Activated T-helper 1 cell treated with anti-CD3 and anti-CD28 coated beads, Interleukin-12 subunit alpha, Interleukin-12 subunit beta, Interleukin-2, Interleukin-4 antibody, amounts not matched to agents 30 ng/mL and 10 ng/mL and 1 ng/mL, durations not matched to agents 14 hours and 24 hours and 36 hours (primary cell): ENCODE results near the gene MGLL. TPM values are rescaled to one million over a fixed set of nuclear protein-coding genes. Genes with fewer than 3 reads are reported as not detected.
"Not testable (repeated sequence)": the region's sequence is repeated elsewhere in the genome, so short reads cannot be mapped to it uniquely, and the experiment has no call there.

ENCODE experiments used
- DNase-seq: peaks from one replicate; pipeline ENCODE4 v3.0.0; 2021; ENCODE audit warnings: low spot score
- H3K27ac Mint-ChIP-seq: one replicate; pipeline ENCODE4 v1.8.0; 2021; ENCODE audit warnings: mild to moderate bottlenecking, mixed read lengths
- H3K27me3 Mint-ChIP-seq: one replicate; pipeline ENCODE4 v1.8.0; 2022; ENCODE audit warnings: mild to moderate bottlenecking, moderate library complexity, mixed read lengths; ENCODE audit not compliant: insufficient read depth
- H3K36me3 Mint-ChIP-seq: one replicate; pipeline ENCODE4 v1.8.0; 2021; ENCODE audit warnings: low read depth, mixed read lengths
- H3K4me1 Mint-ChIP-seq: one replicate; pipeline ENCODE4 v1.8.0; 2021; ENCODE audit warnings: low read depth, mixed read lengths
- H3K4me3 Mint-ChIP-seq: one replicate; pipeline ENCODE4 v1.8.0; 2021; ENCODE audit warnings: mild to moderate bottlenecking, moderate library complexity, mixed read lengths
- H3K9me3 Mint-ChIP-seq: one replicate; pipeline ENCODE4 v1.8.0; 2021; ENCODE audit warnings: mixed read lengths
- intact Hi-C: fragments of 100-400 bp; cut with micrococcal nuclease; formaldehyde crosslinking; loops from one replicate; pipeline ENCODE4 v1.15.1; 2024
- total RNA-seq: library from RNA; stranded (reverse); gene quantifications from 2 replicates; pipeline ENCODE4 v1.2.3, GENCODE V29; 2022

Gene MGLL
- total RNA-seq, 1 donor from 2014 or later = 2.2 TPM

DNA sequence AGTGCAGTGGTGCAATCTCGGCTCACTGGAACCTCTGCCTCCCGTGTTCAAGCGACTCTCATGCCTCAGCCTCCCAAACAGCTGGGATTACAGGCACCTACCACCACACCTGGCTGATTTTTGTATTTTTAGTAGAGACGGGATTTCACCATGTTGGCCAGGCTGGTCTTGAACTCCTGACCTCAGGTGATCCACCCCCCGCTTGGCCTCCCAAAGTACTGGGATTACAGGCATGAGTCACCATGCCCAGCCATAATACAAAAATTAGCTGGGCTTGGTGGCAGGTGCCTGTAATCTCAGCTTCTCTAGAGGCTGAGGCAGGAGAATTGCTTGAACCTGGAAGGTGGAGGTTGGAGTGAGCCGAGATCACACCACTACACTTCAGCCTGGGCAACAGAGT is 167.3 kb downstream of the MGLL start:
- H3K9me3 Mint-ChIP-seq, DNase-seq: not testable (repeated sequence)
- intact Hi-C loops = loop anchor here (10.0 kb wide), 1 partner anchor 480 kb away; no protein-coding TSS in a partner anchor

DNA sequence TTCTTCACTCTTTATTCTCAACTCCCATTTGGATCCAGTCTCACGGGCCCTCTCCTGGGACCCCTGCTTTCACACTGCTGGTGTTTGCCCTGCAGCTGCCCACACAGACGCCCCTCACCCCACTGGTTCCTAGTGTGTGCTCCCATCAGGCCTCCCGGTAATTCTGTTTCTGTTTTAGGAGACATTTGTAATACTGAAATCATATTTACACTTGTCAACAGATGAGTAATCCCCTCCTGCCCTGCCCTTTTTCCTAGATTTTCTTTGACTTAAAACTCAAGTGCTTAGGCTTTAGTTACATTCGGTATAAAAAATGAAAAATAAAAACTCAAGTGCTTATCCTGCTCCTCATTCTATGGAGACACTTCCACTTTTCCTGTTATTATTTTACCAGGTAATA is 167.9 kb downstream of the MGLL start:
- Mint-ChIP-seq H3K9me3 (no peaks in the 10 kb centered on the region), H3K4me1 (no peaks in the 10 kb centered on the region), H3K36me3 (no peaks in the 10 kb centered on the region), H3K27ac (no peak overlapping the region), H3K27me3 (peaks cover 14% of the 10 kb centered on the region), H3K4me3 (no peak overlapping the region)
- no peak for DNase-seq
- intact Hi-C loops = loop anchor here (10.0 kb wide), 1 partner anchor 480 kb away; no protein-coding TSS in a partner anchor

More for the DNA sequence above, 167.3 kb downstream of the MGLL start:
- H3K36me3 Mint-ChIP-seq, H3K4me3 Mint-ChIP-seq, H3K4me1 Mint-ChIP-seq, H3K27ac Mint-ChIP-seq: not testable (repeated sequence)
- H3K27me3 Mint-ChIP-seq = peaks cover 14% of the 10 kb centered on the region

DNA sequence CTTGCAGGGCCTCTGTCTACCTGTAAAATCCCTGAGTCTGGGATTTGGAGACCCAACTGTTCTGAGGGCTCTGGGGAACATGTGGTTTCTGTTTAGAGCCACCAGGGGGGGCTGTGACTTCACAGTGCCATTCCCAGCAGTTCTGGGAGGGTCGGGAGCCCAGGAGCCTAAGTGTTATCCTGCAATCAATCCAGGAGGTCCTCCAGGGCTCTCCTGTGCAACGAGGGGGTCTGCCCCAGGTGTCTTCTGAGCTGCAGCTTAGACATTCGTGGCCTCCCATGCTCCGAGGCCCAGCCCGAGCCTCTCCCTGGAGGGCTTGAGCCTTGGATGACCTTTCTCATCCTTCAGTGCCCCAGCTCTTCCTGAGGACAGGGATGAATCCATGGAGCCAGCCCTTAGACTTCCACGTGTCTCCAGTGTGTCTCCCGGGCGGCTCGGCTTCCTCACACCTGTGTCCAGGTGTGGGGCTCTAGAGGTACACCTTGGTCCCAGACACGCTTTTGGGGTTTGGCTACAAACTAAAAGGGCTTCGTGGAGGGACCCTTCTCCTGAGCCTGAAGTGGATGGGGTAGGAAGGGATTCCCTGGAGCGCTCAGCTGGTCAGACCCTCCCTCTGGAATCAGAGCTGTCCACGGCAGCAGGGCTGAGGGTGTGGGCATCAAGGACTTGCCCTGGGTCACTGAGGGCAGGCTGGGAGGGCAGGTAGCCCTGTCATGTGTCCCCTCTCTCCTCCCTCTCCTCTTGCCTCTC is 169.9 kb downstream of the MGLL start:
- Mint-ChIP-seq H3K27ac (no peak overlapping the region), H3K9me3 (no peaks in the 10 kb centered on the region), H3K4me3 (no peak overlapping the region), H3K36me3 (no peaks in the 10 kb centered on the region), H3K4me1 (no peaks in the 10 kb centered on the region), H3K27me3 (peaks cover 8% of the 10 kb centered on the region)
- intact Hi-C loops = loop anchor here (1.0 to 10.0 kb wide), 4 partner anchors 42 to 482 kb away; no protein-coding TSS in a partner anchor
- DNase-seq = no peak

DNA sequence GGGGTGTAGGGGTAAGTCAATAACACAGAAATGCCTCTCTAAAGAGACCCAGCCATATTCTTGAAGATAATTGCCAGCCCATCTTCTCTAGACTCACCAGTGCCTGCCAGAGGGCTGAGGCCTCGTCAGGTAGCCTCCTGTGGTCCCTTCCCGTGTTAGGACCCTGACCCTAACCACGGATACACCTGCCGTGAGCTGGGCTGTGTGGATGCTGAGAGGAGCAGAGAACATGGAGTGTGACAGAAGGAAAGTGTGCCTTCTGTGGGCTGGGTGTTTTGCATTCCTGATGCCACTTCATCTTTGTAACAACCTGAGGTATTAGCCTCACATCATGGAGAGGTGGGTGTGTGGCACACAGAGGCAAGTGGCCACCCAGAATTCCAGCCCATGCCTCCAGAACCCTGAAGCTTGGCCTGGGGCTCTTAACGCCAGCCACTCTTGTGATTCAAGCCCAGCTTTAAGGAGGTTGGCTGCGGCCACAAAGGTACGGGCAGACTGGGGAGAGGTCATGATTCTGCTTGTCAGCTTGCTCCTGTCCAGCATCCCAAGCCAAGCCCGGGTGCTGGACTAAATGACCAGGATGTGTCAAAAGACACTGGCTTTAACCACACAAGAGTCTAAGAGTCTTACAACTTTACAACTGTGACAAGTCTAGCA is 170.7 kb downstream of the MGLL start:
- Mint-ChIP-seq H3K9me3 (no peaks in the 10 kb centered on the region), H3K27me3 (peaks cover 6% of the 10 kb centered on the region), H3K36me3 (no peaks in the 10 kb centered on the region), H3K4me1 (no peaks in the 10 kb centered on the region), H3K4me3 (no peak overlapping the region), H3K27ac (no peak overlapping the region)
- no peak for DNase-seq
- intact Hi-C loops = loop anchor here (1.0 to 10.0 kb wide), 4 partner anchors 43 to 483 kb away; no protein-coding TSS in a partner anchor

GRCh38 chr3:127650236-127650635 is 172.1 kb downstream of the MGLL start:
- H3K36me3 Mint-ChIP-seq = no peaks in the 10 kb centered on the region
- H3K4me3 Mint-ChIP-seq = no peak overlapping the region
- H3K27ac Mint-ChIP-seq = no peak overlapping the region
- intact Hi-C loops = loop anchor here (10.0 kb wide), 1 partner anchor 485 kb away; no protein-coding TSS in a partner anchor
- H3K4me1 Mint-ChIP-seq = no peaks in the 10 kb centered on the region
- no peak for DNase-seq
- H3K27me3 Mint-ChIP-seq = peaks cover 2% of the 10 kb centered on the region
- no peaks in the 10 kb centered on the region for H3K9me3 Mint-ChIP-seq

GRCh38 chr3:127647845-127648204 is 174.5 kb downstream of the MGLL start:
- H3K36me3 Mint-ChIP-seq = no peaks in the 10 kb centered on the region
- no peak overlapping the region for H3K27ac Mint-ChIP-seq
- intact Hi-C loops = no loop called here
- no peak overlapping the region for H3K4me3 Mint-ChIP-seq
- H3K4me1 Mint-ChIP-seq = no peaks in the 10 kb centered on the region
- H3K27me3 Mint-ChIP-seq = peaks cover 2% of the 10 kb centered on the region
- no peak for DNase-seq
- no peaks in the 10 kb centered on the region for H3K9me3 Mint-ChIP-seq

GRCh38 chr3:127647166-127647844 is 175.0 kb downstream of the MGLL start:
- intact Hi-C loops = no loop called here
- DNase-seq = no peak
- Mint-ChIP-seq H3K27ac (no peak overlapping the region), H3K4me1 (no peaks in the 10 kb centered on the region), H3K36me3 (no peaks in the 10 kb centered on the region), H3K27me3 (peaks cover 3% of the 10 kb centered on the region), H3K4me3 (no peak overlapping the region), H3K9me3 (no peaks in the 10 kb centered on the region)

- intact Hi-C loops = no loop called here
- Mint-ChIP-seq H3K27me3 (peaks cover 4% of the 10 kb centered on the region), H3K27ac (no peak overlapping the region), H3K4me3 (no peak overlapping the region), H3K9me3 (no peaks in the 10 kb centered on the region), H3K4me1 (no peaks in the 10 kb centered on the region), H3K36me3 (no peaks in the 10 kb centered on the region)
- no peak for DNase-seq
Observed at GRCh38 chr3:127646501-127647046, 175.7 kb downstream of the MGLL start.

GRCh38 chr3:127645371-127646015 is 176.8 kb downstream of the MGLL start:
- no peaks in the 10 kb centered on the region for H3K9me3 Mint-ChIP-seq
- intact Hi-C loops = no loop called here
- H3K36me3 Mint-ChIP-seq = no peaks in the 10 kb centered on the region
- peaks cover 3% of the 10 kb centered on the region for H3K27me3 Mint-ChIP-seq
- no peak for DNase-seq
- no peak overlapping the region for H3K27ac Mint-ChIP-seq
- no peak overlapping the region for H3K4me3 Mint-ChIP-seq
- H3K4me1 Mint-ChIP-seq = no peaks in the 10 kb centered on the region

DNA sequence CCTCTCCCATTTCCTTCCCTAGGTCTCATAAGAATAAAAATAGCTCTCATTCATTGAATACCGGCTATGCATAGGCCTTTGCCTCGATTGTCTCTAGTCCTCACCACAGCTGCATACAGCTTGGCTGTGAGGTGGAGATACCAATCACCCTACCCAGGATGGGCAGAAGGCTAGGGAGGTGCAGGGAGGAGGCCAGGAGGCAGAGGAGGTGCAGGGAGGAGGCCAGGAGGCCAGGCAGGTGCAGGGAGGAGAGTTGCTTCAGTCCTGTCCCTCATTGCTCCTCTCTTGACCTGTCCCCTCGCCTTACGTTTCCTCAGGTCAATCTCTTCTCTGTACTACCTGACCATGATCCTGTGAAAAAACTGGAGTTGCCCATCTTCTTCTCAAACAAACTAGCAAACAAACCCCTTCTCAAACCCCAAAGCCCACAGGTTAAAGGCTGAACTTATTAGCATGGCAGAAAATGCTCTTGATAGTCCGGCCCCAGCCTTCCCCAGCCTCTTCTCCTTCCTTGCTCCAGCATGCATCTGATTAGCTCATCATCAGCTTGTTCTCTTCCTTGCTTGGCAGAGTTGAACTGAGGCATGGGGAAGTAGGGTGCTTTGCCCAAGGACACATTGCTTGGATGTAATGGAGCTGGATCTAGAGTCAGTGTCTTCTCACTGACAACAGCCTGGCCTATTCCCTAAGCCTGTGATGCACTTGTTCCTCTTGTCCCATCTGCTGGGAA is 177.5 kb downstream of the MGLL start:
- no peak overlapping the region for H3K27ac Mint-ChIP-seq
- H3K4me1 Mint-ChIP-seq = no peaks in the 10 kb centered on the region
- no peak for DNase-seq
- no peak overlapping the region for H3K4me3 Mint-ChIP-seq
- H3K36me3 Mint-ChIP-seq = no peaks in the 10 kb centered on the region
- no peaks in the 10 kb centered on the region for H3K9me3 Mint-ChIP-seq
- intact Hi-C loops = no loop called here
- H3K27me3 Mint-ChIP-seq = peaks cover 2% of the 10 kb centered on the region

DNA sequence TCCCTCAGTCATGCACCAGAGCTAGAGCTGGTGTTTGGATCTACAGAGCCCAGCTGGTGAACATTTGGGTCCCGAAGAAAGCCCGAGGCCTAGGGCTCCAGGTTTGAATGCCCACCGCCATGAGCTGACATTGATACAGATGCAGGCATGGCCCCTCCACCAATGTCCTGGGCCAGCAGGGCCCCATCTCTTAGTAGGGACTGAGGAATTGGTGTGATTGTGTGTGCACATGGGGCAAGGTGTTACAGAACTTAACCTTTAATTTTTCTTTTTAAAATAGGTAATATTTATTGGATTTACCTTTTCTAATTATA is 182.3 kb downstream of the MGLL start:
- Mint-ChIP-seq H3K4me3 (no peak overlapping the region), H3K4me1 (peaks cover 15% of the 10 kb centered on the region), H3K27ac (no peak overlapping the region), H3K9me3 (no peaks in the 10 kb centered on the region), H3K27me3 (peaks cover 2% of the 10 kb centered on the region), H3K36me3 (no peaks in the 10 kb centered on the region)
- no peak for DNase-seq
- intact Hi-C loops = no loop called here
